Stimulated activated CD8-positive, alpha-beta memory T cell treated with anti-CD3 and anti-CD28 coated beads, Interleukin-7, amount 100 ng/mL, for 24 hours (primary cell): ENCODE results near the gene CCDC57.
A peak's percentile ranks its signal among the peaks of the same experiment; 100 is the strongest.

Experiments
- DNase-seq: peaks from one replicate; pipeline ENCODE4 v3.0.0-alpha.2; 2020; ENCODE audit warnings: low read depth

The CCDC57 gene

GRCh38 chr17:82104797-82105416 lies 107.7 kb downstream of the CCDC57 start:
- DNase-seq, result no peak

GRCh38 chr17:82103553-82104451 lies 108.8 kb downstream of the CCDC57 start:
- no peak for DNase-seq

GRCh38 chr17:82101767-82102679 lies 110.6 kb downstream of the CCDC57 start:
- DNase-seq, result no peak

GRCh38 chr17:82101301-82101715 lies 111.3 kb downstream of the CCDC57 start:
- no peak for DNase-seq

GRCh38 chr17:82100502-82101298 lies 111.9 kb downstream of the CCDC57 start:
- no peak for DNase-seq

GRCh38 chr17:82098939-82099763 lies 113.5 kb downstream of the CCDC57 start:
- DNase-seq, result no peak

GRCh38 chr17:82098169-82098938 lies 114.3 kb downstream of the CCDC57 start, which contains the start of gene FASN:
TSS of gene FASN (minus strand) at chr17:82098236. CDS start at chr17:82096445, 1,791 bp downstream.
- peak; percentile 85 for DNase-seq

- DNase-seq, result no peak
Observed at GRCh38 chr17:82097919-82098168, 114.8 kb downstream of the CCDC57 start.

GRCh38 chr17:82097184-82097918 lies 115.3 kb downstream of the CCDC57 start:
- no peak for DNase-seq

- no peak for DNase-seq
Observed at GRCh38 chr17:82096709-82097183, 115.9 kb downstream of the CCDC57 start.

- DNase-seq, result no peak
Observed at GRCh38 chr17:82095777-82096708, 116.6 kb downstream of the CCDC57 start.

- DNase-seq, result no peak
Observed at GRCh38 chr17:82094931-82095776, 117.5 kb downstream of the CCDC57 start.

GRCh38 chr17:82092995-82093751 lies 119.5 kb downstream of the CCDC57 start:
- no peak for DNase-seq

- DNase-seq, result no peak
Observed at GRCh38 chr17:82092628-82092994, 120.0 kb downstream of the CCDC57 start.

- no peak for DNase-seq
Observed at GRCh38 chr17:82092094-82092586, 120.5 kb downstream of the CCDC57 start.
